HG03432 (cell line): ENCODE data around the gene CARF.
"Not testable (repeated sequence)": the region's sequence is repeated elsewhere in the genome, so short reads cannot be mapped to it uniquely, and the experiment has no call there.

Experiments used
- ATAC-seq: cut with Tn5 transposase; IDR thresholded peaks from one replicate; pipeline ENCODE4 v1.9.1; 2021; ENCODE audit warnings: mild to moderate bottlenecking, moderate library complexity; ENCODE audit not compliant: unreplicated experiment

CARF gene

GRCh38 chr2:202911512-202912341 is at the start of gene CARF, which contains the start of gene WDR12:
CARF (plus strand) TSS chr2:202912275; CDS start chr2:202941903, 29,628 bp downstream.
WDR12 (minus strand) TSS chr2:202911673; CDS start chr2:202911476, 197 bp downstream.
- ATAC-seq = peak; percentile 85

DNA sequence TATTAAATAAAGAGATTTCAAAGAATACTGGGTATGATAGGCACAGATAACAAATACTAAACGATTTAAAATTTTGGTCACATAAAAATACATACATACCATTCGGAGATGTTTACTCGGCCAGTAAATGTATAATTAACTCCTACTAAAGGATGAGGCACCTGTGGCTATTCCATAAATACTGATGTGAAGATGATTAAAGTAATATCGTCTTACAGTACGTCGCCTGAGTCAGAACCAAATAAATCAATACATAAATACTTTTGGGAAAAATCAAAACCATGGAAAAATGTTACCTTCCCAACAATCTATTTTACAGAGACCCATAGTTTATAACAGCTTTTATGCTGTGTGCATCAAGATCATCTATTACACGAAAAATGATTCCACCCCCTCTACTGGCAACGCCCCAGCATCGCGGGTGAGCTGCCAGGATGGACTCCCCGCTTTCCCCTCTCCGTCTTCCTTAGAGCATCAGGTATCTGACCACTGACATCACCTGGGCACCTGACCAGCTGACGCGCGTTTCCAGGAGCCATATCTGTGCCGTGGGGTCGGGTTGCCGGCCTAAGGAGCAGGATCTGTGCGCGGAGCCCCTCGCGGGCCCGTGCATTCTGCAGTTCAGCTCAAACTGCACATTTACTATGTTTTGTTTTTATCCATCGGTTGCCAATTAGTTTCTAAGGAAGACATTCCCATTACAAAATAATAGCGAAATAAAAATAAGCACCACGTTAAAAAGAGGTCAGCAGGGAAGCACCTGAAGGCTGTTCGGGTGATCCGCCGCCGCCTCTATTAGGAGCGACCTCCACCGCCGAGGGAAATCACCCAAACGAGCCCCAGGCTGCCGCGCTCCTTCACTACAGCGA is 41.4 kb upstream of the CARF start:
- peak; percentile 86 for ATAC-seq

GRCh38 chr2:202871300-202872141 is 40.6 kb upstream of the CARF start, which contains the start of gene ICA1L:
ICA1L (minus strand) TSS chr2:202871766; CDS start chr2:202829009, 42,757 bp downstream.
- ATAC-seq = peak; percentile 63

GRCh38 chr2:202877699-202878098 is 34.4 kb upstream of the CARF start:
- ATAC-seq = no peak

DNA sequence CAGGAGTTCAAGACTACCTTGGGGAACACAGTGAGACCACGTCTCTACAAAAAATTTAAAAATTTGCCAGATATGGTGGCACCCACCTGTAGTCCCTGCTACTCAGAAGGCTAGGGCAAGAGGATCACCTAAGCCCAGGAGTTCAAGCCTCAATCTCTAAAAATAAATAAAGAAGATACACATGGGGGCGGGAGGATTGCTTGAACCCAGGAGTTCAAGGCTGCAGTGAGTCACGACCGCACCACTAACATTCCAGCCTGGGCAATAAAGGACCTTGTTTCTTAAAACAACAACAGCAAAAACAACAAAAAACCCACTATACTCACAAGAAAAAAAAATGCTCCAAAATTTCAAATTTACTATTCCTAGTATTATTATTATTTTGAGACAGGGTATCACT is 30.5 kb upstream of the CARF start:
- no peak for ATAC-seq

DNA sequence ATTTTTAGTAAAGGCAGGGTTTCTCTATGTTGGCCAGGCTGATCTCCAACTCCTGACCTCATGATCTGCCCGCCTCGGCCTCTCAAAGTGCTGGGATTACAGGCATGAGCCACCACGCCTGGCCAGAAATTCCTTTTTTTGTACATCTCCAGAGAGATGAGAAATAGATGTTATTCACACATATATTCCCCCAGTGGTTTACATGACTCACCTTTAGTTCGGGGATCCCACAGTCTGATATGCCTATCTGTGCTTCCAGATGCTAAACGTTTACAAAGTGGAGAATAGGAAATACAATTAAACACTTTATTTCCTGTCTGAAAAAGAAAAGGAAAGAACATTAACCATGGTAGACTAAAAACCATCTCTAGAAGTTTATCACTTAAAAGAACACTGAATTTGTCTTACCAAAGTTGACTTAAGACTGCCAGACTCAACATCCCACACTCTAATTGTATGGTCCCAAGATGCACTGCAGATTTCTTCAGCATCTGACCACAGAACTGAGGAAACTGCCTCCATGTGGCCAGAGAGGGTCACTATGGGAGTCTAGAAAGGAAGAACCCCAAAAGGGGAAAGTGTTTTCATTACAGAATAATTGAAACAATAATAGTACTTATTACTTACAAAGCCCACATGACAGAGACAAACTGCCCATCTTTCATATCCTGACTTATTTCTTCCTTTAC is 27.9 kb upstream of the CARF start:
- ATAC-seq = no peak

DNA sequence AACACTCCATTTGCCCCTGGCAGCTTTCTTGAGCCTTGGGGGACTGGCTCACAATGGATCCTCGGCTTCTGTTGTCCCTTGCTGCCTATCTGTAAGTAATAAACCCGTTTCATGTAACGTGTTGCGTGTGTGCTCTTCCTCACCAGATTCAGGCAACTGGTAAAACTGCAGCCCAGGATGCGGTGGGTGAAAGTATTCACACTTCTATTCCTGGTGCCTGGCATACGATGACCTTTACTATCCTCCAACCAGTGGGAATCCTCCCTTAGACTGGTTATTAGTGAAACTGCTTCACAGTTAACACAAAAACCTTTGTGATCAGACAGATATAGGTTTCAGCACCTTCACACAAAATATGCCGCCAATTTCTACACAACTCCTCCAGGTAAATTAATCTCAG is 26.9 kb upstream of the CARF start:
- no peak for ATAC-seq

DNA sequence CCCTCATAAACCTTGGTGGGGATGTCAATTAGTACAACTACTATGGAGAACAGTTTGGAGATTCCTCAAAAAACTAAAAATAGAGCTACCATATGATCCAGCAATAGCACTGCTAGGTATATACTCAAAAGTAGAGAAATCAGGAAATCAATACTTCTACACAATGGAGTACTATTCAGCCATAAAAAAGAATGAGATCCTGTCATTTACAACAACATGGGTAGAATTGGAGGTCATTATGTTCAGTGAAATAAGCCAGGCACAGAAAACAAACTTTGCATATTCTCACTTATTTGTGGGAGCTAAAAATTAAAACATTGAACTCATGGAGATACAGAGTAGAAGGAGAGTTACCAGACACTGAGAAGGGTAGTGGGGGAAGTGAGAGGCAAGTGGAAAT is 6.6 kb upstream of the CARF start:
- not testable (repeated sequence) for ATAC-seq

DNA sequence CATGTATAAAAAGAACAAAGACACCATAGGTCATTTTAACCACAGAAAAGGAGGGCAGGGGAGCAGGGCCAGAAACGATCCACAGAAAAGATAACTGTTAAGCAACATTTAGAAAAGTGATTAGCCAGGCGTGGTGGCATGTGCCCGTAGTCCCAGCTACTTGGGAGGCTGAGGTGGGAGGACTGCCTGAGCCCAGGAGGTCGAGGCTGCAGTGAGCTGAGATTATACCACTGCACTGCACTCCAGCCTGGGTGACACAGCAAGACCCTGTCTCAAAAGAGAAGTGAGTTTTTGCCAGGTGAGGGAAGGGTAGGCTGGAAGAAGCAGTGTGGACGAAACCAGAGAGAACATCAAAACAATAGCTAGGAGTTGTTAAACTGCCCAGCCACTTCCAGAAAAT is 3.9 kb upstream of the CARF start:
- ATAC-seq = no peak

- ATAC-seq = no peak
These were observed 2.5 kb upstream of the CARF start for GRCh38 chr2:202909394-202910192.

- not testable (repeated sequence) for ATAC-seq
These were observed 1.8 kb upstream of the CARF start for GRCh38 chr2:202910250-202910649.

- ATAC-seq = no peak
These were observed 1.4 kb upstream of the CARF start for GRCh38 chr2:202910698-202911097.

DNA sequence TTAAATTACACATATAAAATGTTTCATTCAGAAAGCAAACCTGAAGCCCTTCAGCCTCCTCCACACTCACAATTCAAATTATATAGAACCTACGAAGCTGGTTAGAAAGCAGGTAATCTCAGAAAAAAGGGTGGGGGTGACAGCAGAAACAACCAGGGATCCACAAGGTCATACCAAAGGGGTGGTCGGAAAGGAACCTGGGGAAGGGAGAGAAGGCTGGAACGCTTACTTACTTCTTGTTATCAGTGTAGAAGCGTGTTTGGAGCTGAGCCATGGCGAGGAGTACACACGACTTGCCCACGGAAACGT is 918 bp upstream of the CARF start:
- no peak for ATAC-seq

GRCh38 chr2:202912342-202913201 is 497 bp downstream of the CARF start:
- peak; percentile 73 for ATAC-seq

DNA sequence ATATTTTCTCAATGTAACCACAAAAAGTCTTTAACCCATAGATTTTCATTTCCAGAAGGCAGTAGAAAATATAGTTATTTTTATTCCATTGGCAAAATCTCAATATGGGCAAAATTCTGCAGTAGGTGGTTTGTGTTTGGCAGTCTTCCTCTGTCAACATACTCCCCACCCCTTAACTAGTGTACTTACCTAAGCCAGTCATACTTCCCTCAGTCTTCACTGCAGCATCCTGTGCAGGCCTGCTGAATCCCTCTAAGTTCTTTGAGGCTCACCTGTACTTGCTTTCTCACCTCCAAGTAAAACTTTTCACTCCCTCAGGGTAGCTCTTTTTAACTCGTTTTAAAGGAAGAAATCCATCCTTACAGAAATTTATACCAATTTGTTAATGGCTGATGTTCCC is 6.8 kb downstream of the CARF start:
- no peak for ATAC-seq

DNA sequence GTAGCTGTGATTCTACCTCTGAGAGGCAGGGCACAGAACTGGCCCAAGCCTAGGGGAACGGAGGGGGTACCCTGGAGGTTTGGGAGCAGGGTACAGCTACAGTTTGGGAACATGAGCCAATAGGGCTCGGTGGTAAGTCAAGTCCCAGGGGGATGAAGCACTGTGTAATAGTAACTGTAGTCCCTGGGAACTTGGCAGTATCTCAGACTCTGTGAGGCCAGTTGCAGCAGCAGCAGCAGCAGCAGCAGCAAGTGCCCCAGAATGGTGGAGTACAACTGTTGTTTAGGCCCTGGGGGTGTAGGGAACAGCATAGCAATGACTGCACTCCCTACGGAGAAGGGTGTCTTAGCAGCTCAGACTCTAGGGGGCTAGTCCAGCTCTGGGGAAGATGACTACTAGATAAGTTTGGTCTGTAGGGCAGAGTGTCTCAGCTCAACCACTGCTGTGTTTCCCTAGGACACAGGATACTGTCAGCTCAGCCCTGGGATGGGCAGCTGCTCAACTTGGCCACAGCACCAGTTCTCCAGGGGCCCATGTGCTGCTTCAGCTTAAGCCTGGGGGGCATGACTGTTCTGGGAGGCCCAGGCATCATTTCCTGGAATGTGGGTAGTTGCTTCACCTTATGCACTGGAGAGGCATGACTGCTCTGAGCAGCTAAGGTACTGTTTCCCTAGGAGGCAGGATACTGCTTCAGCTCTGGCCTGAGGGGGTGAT is 20.5 kb downstream of the CARF start:
- no peak for ATAC-seq

DNA sequence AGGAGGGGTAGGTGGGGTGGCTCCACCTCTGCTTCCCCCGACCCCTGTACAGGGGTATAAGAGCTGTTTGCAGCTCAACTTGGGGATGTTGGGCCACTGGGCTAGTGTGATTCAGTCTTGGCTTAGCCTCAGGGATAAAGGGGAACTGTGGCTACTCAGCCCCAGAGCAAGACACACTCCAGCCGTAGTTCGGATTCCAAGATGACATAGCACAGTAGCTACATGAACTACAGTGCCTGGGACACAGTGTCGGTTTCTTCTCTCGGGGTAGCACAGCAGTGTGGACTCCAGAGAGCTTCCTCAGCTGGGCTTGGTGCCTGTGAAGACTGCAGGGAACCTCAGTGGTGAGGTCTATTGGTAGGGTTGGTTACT is 21.1 kb downstream of the CARF start:
- ATAC-seq = no peak

GRCh38 chr2:202933958-202934357 is 21.9 kb downstream of the CARF start:
- ATAC-seq = no peak
